GM18505 (cell line): ENCODE data around the gene TM9SF4.

ENCODE experiments used
- ATAC-seq: cut with Tn5 transposase; IDR thresholded peaks from one replicate; pipeline ENCODE4 v1.9.1; 2021; ENCODE audit not compliant: unreplicated experiment
- POLR2A ChIP-seq: IDR thresholded peaks from 4 replicates; pipeline ENCODE4 v1.6.1; 2011; ENCODE audit warnings: borderline replicate concordance; ENCODE audit not compliant: insufficient read depth, insufficient read length; ENCODE audit errors: extremely low read depth

TM9SF4 gene

GRCh38 chr20:32142991-32143390, 33.5 kb downstream of the TM9SF4 start:
- no peak for ATAC-seq

GRCh38 chr20:32144898-32145662, 35.6 kb downstream of the TM9SF4 start:
- TF ChIP-seq POLR2A = no peak
- no peak for ATAC-seq

More at GRCh38 chr20:32142991-32143390, 33.5 kb downstream of the TM9SF4 start:
- TF ChIP-seq POLR2A = no peak

- no peak for TF ChIP-seq POLR2A
- ATAC-seq = no peak
These were observed 40.2 kb downstream of the TM9SF4 start for GRCh38 chr20:32149566-32150170.

GRCh38 chr20:32150291-32150848, 40.9 kb downstream of the TM9SF4 start:
- ATAC-seq = no peak
- no peak for TF ChIP-seq POLR2A

GRCh38 chr20:32152421-32153155, 43.1 kb downstream of the TM9SF4 start:
- ATAC-seq = no peak
- TF ChIP-seq POLR2A = no peak

- TF ChIP-seq POLR2A = no peak
- no peak for ATAC-seq
These were observed 43.7 kb downstream of the TM9SF4 start for GRCh38 chr20:32153156-32153665.

- ATAC-seq = no peak
- no peak for TF ChIP-seq POLR2A
These were observed 44.3 kb downstream of the TM9SF4 start for GRCh38 chr20:32153771-32154170.

GRCh38 chr20:32155017-32155981, 45.8 kb downstream of the TM9SF4 start:
- TF ChIP-seq POLR2A = no peak
- no peak for ATAC-seq

- no peak for ATAC-seq
- TF ChIP-seq POLR2A = no peak
These were observed 48.1 kb downstream of the TM9SF4 start for GRCh38 chr20:32157611-32158010.

- no peak for TF ChIP-seq POLR2A
- no peak for ATAC-seq
These were observed 48.8 kb downstream of the TM9SF4 start for GRCh38 chr20:32158351-32158750.

GRCh38 chr20:32158943-32159660, 49.6 kb downstream of the TM9SF4 start:
- no peak for ATAC-seq
- TF ChIP-seq POLR2A = no peak
